K562 (cell line): ENCODE results near the gene RPLP2. TPM values are rescaled to one million over a fixed set of nuclear protein-coding genes. Genes with fewer than 3 reads are reported as not detected.

Experiments used
- CTCFL ChIP-seq: IDR thresholded peaks from 2 replicates; pipeline ENCODE4 v1.6.1; 2011; ENCODE audit warnings: borderline replicate concordance, low read depth, mild to moderate bottlenecking, moderate library complexity, low read length; ENCODE audit not compliant: insufficient read depth, poor library complexity, severe bottlenecking
- DDX20 ChIP-seq: fragments of 450-650 bp; IDR thresholded peaks from 2 replicates; pipeline ENCODE4 v1.6.1; 2016; ENCODE audit warnings: missing genetic modification characterization, low read depth, mild to moderate bottlenecking, missing compliant biosample characterization, moderate library complexity
- HSF4 ChIP-seq: fragments of 250-450 bp; sonication (Bioruptor Pico); IDR thresholded peaks from 2 replicates; pipeline ENCODE4 v2.1.2; 2022; ENCODE audit warnings: mild to moderate bottlenecking, moderate library complexity, borderline replicate concordance
- KAT7 ChIP-seq: sonication (generic); formaldehyde crosslinking; IDR thresholded peaks from 2 replicates; pipeline ENCODE4 v1.8.0; 2022; ENCODE audit warnings: missing genetic modification reagents, mild to moderate bottlenecking, borderline replicate concordance
- MGA ChIP-seq: fragments of 450-650 bp; IDR thresholded peaks from 2 replicates; pipeline ENCODE4 v1.6.1; 2016; ENCODE audit warnings: mild to moderate bottlenecking, moderate library complexity
- PTRF ChIP-seq: fragments of 450-650 bp; IDR thresholded peaks from 2 replicates; pipeline ENCODE4 v1.6.1; 2016; ENCODE audit warnings: mild to moderate bottlenecking, missing genetic modification characterization, missing compliant biosample characterization
- TARDBP ChIP-seq: fragments of 450-650 bp; IDR thresholded peaks from 2 replicates; pipeline ENCODE4 v1.6.1; 2016
- ZC3H11A ChIP-seq: IDR thresholded peaks from 2 replicates; pipeline ENCODE4 v1.6.1; 2012; ENCODE audit warnings: low read depth, low read length, improper control_type of control experiment
- ZNF277 ChIP-seq: fragments of 250-450 bp; sonication (Bioruptor Pico); IDR thresholded peaks from 2 replicates; pipeline ENCODE4 v1.8.0; 2022; ENCODE audit warnings: inconsistent platforms, mild to moderate bottlenecking, moderate library complexity, borderline replicate concordance
- ZNF395 ChIP-seq: fragments of 200-800 bp; sonication (Bioruptor generic); IDR thresholded peaks from 2 replicates; pipeline ENCODE4 v1.6.1; 2017; ENCODE audit warnings: missing genetic modification characterization, missing compliant biosample characterization
- polyA plus RNA-seq, 8 experiments: library from polyadenylated mRNA; depleted of rRNA in 4 of 8; stranded (reverse) in 5 of 8; unstranded in 3 of 8; fragments of >200 nt; fragmentation: Nextera tagmentation in 2 of 8; fragmentation: Illumina TruSeq in 1 of 8; extraction: Ambion mirVana in 2 of 8; extraction: Trizol in 1 of 8; gene quantifications; 2 replicates each; pipeline versions ENCODE4 v1.2.1 to v1.2.3, GENCODE V29; 2011 to 2014; ENCODE audit warnings: inconsistent platforms in 1 of 8, missing spikeins in 1 of 8
- total RNA-seq, 7 experiments: library from RNA; depleted of rRNA in 6 of 7; stranded (reverse); fragments of >200 nt in 6 of 7; fragmentation: Illumina TruSeq in 2 of 7; extraction: Trizol in 2 of 7; gene quantifications; 2 replicates each; pipeline versions ENCODE4 v1.2.1 to v1.2.3, GENCODE V29; 2011 to 2021; ENCODE audit warnings: low replicate concordance in 1 of 7

The RPLP2 gene
- total and polyA plus RNA-seq, 9 of the 15 experiments (the other 6 are each of a cell fraction or from before 2014, with no cell fraction given): 528 to 3,807 (median 1,633) TPM

- TF ChIP-seq ZNF277 (no peak), ZNF395 (no peak), TARDBP (no peak), DDX20 (tag) (no peak), KAT7 (CRISPR knock-in tag) (0 out of 2 replicates have a peak, but pooled peaks have one; percentile 45), PTRF (tag) (no peak), MGA (no peak), HSF4 (CRISPR knock-in tag) (no peak), CTCFL (peak; percentile 9), ZC3H11A (no peak)
These were observed 337 bp downstream of the RPLP2 start (continued) for GRCh38 chr11:810040-810567.
